IPS-20b (cell line): Measurements from ENCODE around the gene PRR15.
"Not testable (repeated sequence)": the region's sequence is repeated elsewhere in the genome, so short reads cannot be mapped to it uniquely, and the experiment has no call there.

Experiments used
- H3K27ac ChIP-seq: one replicate; pipeline ENCODE4 v1.5.1; 2013; ENCODE audit warnings: low read length
- H3K27me3 ChIP-seq: 2 replicates; pipeline ENCODE4 v1.6.1; 2013; ENCODE audit warnings: mild to moderate bottlenecking, low read length, inconsistent platforms; ENCODE audit not compliant: insufficient read depth
- H3K36me3 ChIP-seq: 2 replicates; pipeline ENCODE4 v1.6.1; 2013; ENCODE audit warnings: low read depth, mild to moderate bottlenecking, inconsistent platforms, low read length, moderate library complexity; ENCODE audit not compliant: insufficient read depth
- H3K4me1 ChIP-seq: 2 replicates; pipeline ENCODE4 v1.6.1; 2013; ENCODE audit warnings: mild to moderate bottlenecking, control low read depth, inconsistent platforms, low read length, moderate library complexity; ENCODE audit not compliant: insufficient read depth
- H3K4me3 ChIP-seq: 2 replicates; pipeline ENCODE4 v1.5.1; 2013; ENCODE audit warnings: mild to moderate bottlenecking, low read length, inconsistent platforms
- H3K9ac ChIP-seq: 2 replicates; pipeline ENCODE4 v1.6.1; 2013; ENCODE audit warnings: low read depth, mild to moderate bottlenecking, inconsistent platforms, low read length, moderate library complexity
- H3K9me3 ChIP-seq: 2 replicates; pipeline ENCODE4 v1.6.1; 2013; ENCODE audit warnings: mild to moderate bottlenecking, low read depth, low read length, inconsistent platforms; ENCODE audit not compliant: insufficient read depth

Gene PRR15

DNA sequence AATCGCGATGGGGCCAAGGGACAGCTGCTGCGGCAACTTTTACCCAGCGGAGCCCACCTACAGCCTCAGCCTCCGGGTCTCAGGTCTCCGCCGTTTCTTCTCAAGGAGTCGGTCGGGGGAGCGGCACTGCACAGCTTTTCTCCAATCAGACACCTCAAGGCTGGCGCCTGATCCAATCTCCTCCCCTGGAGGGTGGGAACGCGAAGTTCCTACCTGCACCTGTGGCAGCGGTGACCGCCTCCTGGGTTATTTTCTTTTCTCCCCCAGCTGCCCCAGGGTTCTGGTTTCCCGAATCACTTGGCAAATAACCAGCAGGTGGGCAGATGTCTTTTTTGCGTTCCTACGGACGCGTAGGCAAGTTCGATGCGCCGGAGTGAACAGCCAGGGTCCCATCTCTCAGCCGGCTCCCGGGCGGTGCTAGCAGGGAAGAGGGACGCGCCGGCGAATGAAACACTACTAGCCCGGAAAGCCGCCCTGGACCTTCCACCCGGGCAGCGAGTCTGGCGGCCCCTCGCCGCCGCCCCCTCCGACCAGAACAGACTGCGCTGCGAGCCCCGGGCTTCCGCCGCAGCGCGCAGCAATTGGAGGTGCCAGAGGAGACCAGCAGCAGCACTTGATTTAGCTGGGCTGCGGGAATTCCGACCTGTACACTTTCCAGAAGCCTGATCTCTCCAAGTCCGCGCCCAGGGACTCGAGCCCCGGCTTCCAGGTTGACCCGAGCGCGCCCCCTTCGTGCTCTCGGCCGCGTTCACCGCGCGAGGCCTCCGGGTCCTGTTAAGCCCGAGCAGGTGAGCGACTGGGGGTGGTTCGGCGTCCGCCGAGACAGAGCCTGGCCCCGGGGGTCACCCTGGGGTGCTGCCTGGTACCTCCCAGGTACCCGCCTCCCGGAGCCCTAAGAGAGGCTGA, at the start of gene PRR15:
TSS of gene PRR15 (plus strand) at position 246 of the 906 bp plus-strand sequence. CDS start 2,495 bp downstream, outside the sequence.
- Histone ChIP-seq H3K9ac (peak within 1 kb of the TSS; percentile 84), H3K9me3 (no peaks in the 10 kb centered on the region), H3K27me3 (peaks cover 48% of the 10 kb centered on the region), H3K27ac (peak within 1 kb of the TSS; percentile 30), H3K4me1 (peaks cover 5% of the 10 kb centered on the region; the same call in 1 of the 2 replicates), H3K36me3 (peaks cover 5% of the 10 kb centered on the region; the same call in 1 of the 2 replicates), H3K4me3 (peak within 1 kb of the TSS; percentile 98)

- no peaks in the 10 kb centered on the region for H3K9me3 ChIP-seq
- no peaks in the 10 kb centered on the region for H3K4me1 ChIP-seq
- no peak overlapping the region for H3K4me3 ChIP-seq
- H3K27ac ChIP-seq = no peak overlapping the region
- H3K27me3 ChIP-seq = no peaks in the 10 kb centered on the region
- no peak overlapping the region for H3K9ac ChIP-seq
- no peaks in the 10 kb centered on the region for H3K36me3 ChIP-seq
These were observed 47.1 kb upstream of the PRR15 start for GRCh38 chr7:29516491-29516890.

DNA sequence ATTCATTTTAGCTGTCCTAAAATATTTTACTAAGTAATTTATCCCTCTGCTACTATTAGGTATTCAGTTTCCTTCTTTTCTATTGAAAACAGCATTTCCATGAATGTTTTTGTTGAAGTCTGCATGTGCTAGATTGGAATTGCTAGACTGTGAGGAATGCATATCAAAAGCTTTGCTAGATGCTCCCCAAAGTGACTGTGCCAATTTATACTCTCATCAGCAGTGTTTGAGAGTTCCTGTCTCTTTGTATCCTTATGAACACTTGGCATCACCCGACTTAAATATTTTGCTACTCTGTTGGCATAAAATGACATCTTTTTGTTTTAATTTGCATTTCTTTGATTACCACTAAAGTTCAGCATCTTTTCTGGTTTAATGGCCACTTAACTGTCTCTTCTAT, 45.0 kb upstream of the PRR15 start:
- Histone ChIP-seq H3K9me3 (no peaks in the 10 kb centered on the region), H3K9ac (no peak overlapping the region), H3K27ac (no peak overlapping the region), H3K27me3 (no peaks in the 10 kb centered on the region), H3K4me3 (no peak overlapping the region), H3K36me3 (no peaks in the 10 kb centered on the region), H3K4me1 (no peaks in the 10 kb centered on the region)

DNA sequence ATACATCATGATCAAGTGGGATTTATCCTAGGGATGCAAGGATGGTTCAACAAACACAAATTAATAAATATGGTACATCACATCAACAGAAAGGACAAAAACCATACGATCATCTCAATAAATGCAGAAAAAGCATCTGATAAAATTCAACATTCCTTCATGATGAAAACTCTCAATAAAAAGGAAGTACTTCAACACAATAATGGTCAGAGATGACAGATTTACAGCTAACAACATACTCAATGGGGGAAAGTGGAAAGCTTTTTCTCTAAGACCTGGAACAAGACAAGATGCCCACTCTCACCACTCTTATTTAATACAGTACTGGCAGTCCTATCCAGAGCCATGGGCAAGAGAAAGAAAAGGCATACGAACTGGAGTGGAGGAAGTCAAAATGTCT, 39.9 kb upstream of the PRR15 start:
- no peak overlapping the region for H3K27ac ChIP-seq
- no peak overlapping the region for H3K9ac ChIP-seq
- H3K4me1 ChIP-seq = no peaks in the 10 kb centered on the region
- no peaks in the 10 kb centered on the region for H3K9me3 ChIP-seq
- H3K36me3 ChIP-seq = no peaks in the 10 kb centered on the region
- no peak overlapping the region for H3K4me3 ChIP-seq
- no peaks in the 10 kb centered on the region for H3K27me3 ChIP-seq

- Histone ChIP-seq H3K9me3 (no peaks in the 10 kb centered on the region), H3K4me1 (no peaks in the 10 kb centered on the region), H3K4me3 (no peak overlapping the region), H3K9ac (no peak overlapping the region), H3K36me3 (no peaks in the 10 kb centered on the region), H3K27me3 (no peaks in the 10 kb centered on the region), H3K27ac (no peak overlapping the region)
These were observed 36.0 kb upstream of the PRR15 start for GRCh38 chr7:29527505-29528108.

DNA sequence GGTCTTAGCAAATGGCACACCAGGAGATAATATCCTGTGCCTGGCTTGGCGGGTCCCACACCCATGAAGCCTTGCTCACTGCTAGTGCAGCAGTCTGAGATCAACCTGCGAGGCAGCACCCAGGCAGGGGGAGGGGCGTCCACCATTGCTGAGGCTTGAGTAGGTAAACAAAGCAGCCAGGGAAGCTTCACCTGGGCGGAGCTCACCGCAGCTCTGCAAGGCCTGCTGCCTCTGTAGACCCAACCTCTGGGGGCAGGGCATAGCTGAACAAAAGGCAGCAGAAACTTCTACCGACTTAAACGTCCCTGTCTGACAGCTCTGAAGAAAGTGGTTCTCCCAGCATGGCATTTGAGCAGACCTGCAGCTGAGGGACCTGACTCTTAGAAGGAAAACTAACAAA, 35.1 kb upstream of the PRR15 start:
- H3K4me3 ChIP-seq, H3K9me3 ChIP-seq, H3K27ac ChIP-seq, H3K4me1 ChIP-seq, H3K9ac ChIP-seq, H3K36me3 ChIP-seq, H3K27me3 ChIP-seq: not testable (repeated sequence)

DNA sequence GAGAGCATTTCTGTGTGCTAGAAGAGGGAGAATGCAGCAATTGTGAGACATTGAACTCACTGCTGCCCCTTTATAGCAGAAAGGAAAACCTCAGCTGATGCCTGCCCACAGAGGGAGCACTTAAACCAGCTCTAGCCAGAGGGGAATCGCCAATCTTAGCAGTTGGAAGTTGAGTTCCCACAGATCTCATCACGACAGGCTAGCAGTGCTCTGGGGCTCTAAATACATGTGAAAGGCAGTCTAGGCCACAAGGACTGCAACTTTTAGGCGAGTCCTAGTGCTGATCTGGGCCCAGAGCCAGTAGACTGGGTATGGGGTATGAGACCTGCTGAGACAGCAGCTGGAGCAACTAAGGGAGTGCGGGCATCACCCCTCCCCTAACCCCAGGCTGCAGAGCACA, 25.2 kb upstream of the PRR15 start:
- H3K9me3 ChIP-seq = no peaks in the 10 kb centered on the region
- no peaks in the 10 kb centered on the region for H3K36me3 ChIP-seq
- no peaks in the 10 kb centered on the region for H3K27me3 ChIP-seq
- H3K4me1 ChIP-seq = no peaks in the 10 kb centered on the region; the same call in 1 of the 2 replicates
- no peak overlapping the region for H3K9ac ChIP-seq
- H3K4me3 ChIP-seq = 0 out of 2 replicates have a peak overlapping the region, but pooled peaks have one; percentile 2
- no peak overlapping the region for H3K27ac ChIP-seq

GRCh38 chr7:29539471-29539870, 24.2 kb upstream of the PRR15 start:
- H3K9ac ChIP-seq = no peak overlapping the region
- H3K27me3 ChIP-seq = no peaks in the 10 kb centered on the region
- no peak overlapping the region for H3K27ac ChIP-seq
- no peaks in the 10 kb centered on the region for H3K36me3 ChIP-seq
- H3K9me3 ChIP-seq = no peaks in the 10 kb centered on the region
- no peak overlapping the region for H3K4me3 ChIP-seq
- no peaks in the 10 kb centered on the region; the same call in 1 of the 2 replicates for H3K4me1 ChIP-seq

DNA sequence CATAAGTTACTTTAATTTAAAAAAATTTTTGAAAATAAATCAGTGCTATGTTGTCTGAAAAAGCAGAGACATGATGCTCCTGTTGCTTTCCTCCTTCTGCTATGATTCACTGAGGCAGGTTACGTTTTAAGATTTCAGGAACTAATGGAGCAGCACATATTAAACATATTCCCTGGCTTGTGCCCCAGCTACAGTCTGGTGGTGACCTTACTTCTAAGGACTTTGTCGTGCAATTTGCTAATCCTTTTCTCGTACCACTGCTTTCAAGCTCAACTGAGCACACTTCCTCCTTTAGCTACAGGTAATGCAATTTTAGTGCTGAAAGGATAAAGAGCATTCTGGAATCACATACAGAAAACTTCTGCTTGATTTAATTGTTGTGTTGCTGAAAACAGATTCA, 16.2 kb upstream of the PRR15 start:
- Histone ChIP-seq H3K9me3 (no peaks in the 10 kb centered on the region), H3K9ac (no peak overlapping the region)

DNA sequence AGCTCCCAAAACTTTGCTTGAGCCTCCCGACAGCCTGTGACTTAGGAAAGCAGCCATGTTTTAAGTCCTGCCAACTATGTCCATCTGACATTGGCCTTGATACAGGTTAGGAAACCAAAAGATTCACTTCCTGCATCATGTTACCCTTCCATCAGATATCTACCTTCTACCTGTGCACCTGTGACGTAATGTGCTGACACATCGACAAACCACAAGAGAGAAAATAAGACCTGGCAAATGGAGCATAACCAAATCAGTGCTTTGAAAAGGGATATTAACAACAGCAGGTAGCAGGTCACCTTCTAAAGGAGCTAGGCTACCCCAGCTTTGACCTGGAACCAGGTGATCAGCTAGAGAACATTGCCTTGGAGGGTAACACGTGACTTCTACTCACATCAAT, 14.8 kb upstream of the PRR15 start:
- Histone ChIP-seq H3K4me1 (no peaks in the 10 kb centered on the region), H3K9ac (no peak overlapping the region), H3K27me3 (no peaks in the 10 kb centered on the region), H3K36me3 (no peaks in the 10 kb centered on the region), H3K9me3 (no peaks in the 10 kb centered on the region; the same call in 1 of the 2 replicates), H3K27ac (no peak overlapping the region), H3K4me3 (no peak overlapping the region)

More for the DNA sequence above, 16.2 kb upstream of the PRR15 start:
- no peak overlapping the region for H3K4me3 ChIP-seq
- no peaks in the 10 kb centered on the region for H3K4me1 ChIP-seq
- no peaks in the 10 kb centered on the region for H3K27me3 ChIP-seq
- H3K36me3 ChIP-seq = no peaks in the 10 kb centered on the region
- H3K27ac ChIP-seq = no peak overlapping the region

DNA sequence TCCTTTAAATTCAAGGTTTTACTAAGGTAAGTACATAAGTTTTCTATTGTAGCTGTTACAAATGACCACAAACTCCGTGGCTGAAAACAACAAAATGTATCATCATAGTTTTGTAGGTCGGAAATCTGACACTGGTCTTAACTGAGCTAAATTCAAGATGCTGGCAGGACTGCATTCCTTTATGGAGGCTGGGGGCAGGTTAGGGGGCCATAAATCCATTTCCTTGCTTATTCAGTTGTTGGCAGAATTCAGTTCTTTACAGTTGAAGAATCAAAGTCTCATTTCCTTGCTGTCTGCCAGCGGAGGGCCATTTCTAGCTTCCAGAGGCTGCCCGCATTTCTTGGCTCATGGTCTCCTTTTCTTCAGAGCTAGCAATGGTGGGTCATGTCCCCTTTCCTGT, 11.2 kb upstream of the PRR15 start:
- Histone ChIP-seq H3K9ac (no peak overlapping the region), H3K36me3 (no peaks in the 10 kb centered on the region)

GRCh38 chr7:29555061-29555460, 8.6 kb upstream of the PRR15 start:
- H3K4me1 ChIP-seq = peaks cover 17% of the 10 kb centered on the region
- H3K27ac ChIP-seq = no peak overlapping the region
- H3K4me3 ChIP-seq = no peak overlapping the region
- H3K36me3 ChIP-seq = no peaks in the 10 kb centered on the region
- no peaks in the 10 kb centered on the region; the same call in 1 of the 2 replicates for H3K9me3 ChIP-seq
- H3K9ac ChIP-seq = no peak overlapping the region
- no peaks in the 10 kb centered on the region for H3K27me3 ChIP-seq

More for the DNA sequence above, 11.2 kb upstream of the PRR15 start:
- Histone ChIP-seq H3K4me1 (peaks cover 5% of the 10 kb centered on the region), H3K27ac (no peak overlapping the region), H3K4me3 (no peak overlapping the region), H3K9me3 (no peaks in the 10 kb centered on the region; the same call in 1 of the 2 replicates), H3K27me3 (no peaks in the 10 kb centered on the region)
